Measurements from ENCODE around the gene REV1. TPM values are rescaled to one million over a fixed set of nuclear protein-coding genes. Genes with fewer than 3 reads are reported as not detected.
"Not testable (repeated sequence)": the region's sequence is repeated elsewhere in the genome, so short reads cannot be mapped to it uniquely, and the experiment has no call there.

REV1 gene
- total RNA-seq, 2 experiments from 2014 or later = 22.6 to 30.6 TPM

DNA sequence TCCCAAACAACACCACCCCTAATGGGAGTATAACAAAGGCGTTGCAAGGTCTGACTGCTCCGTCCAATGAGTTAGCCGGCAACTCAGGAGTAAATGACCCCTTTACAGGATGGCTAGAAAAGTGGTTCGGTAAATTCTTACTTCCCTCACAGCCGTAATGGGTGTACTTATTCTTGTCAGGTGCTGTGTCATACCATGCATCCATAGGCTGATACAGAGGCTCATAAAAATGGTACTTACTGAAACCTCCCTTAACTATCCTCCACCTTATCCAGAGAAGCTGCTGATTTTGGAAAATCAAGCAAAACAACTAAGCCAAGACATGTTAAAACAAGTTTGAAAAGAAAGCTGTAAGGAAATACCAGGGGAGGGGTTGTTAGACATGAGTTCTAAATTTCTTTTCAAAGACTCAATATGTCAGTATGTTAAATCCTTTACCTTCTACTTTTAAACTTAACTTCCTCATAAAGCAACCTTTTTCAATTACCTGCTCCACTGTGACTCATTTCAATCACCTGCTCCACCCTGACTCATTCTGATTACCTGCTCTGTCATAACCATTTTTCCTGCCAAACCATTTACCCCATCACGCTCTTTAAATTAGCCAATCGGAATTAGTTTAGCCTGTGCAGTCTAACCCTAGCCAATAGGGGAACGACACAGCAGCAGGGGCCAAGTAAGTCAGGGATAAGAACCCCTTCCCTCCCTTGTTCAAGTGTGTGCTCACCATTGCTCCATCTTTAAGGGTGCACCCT is 14.0 kb upstream of the REV1 start:
- CTCF ChIA-PET = interaction anchor here (0.7 to 1.5 kb wide), 2 partner anchors 14 to 466 kb away, joined by 3 to 4 read pairs; partner anchors contain the start of gene REV1
- DNase-seq = peak; percentile 45
- H3K4me1 Mint-ChIP-seq (ENCODE audit: low read depth) = peaks cover 18% of the 10 kb centered on the region
- H3K27me3 Mint-ChIP-seq; H3K36me3 Mint-ChIP-seq; intact Hi-C loops (cut with micrococcal nuclease); H3K4me3 Mint-ChIP-seq; POLR2A ChIA-PET; H3K9me3 Mint-ChIP-seq: not testable (repeated sequence)
- H3K27ac Mint-ChIP-seq = peak overlapping the region; percentile 4

DNA sequence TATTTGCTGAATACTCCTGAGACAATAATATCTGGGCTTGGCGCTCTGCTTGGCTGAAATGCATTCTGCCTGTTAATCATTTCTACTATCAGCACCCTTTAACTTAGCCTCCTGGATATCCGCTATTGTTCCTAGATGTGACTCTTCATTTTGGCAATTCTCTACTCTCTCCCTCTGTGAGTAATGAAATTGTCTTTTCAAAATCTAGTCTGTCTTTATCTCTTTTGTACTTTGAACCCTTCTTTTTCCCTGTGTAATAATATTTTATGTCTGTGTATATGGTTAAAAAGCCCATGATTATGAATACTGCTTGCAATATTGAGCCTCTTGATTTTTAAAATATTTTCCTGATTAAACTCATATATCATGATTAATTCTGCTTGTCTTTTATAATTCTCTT is 6.2 kb upstream of the REV1 start:
- Mint-ChIP-seq H3K27ac (no peak overlapping the region), H3K4me3 (no peak overlapping the region), H3K9me3 (no peaks in the 10 kb centered on the region), H3K27me3 (peaks cover 16% of the 10 kb centered on the region), H3K4me1 (ENCODE audit: low read depth) (peaks cover 7% of the 10 kb centered on the region), H3K36me3 (no peaks in the 10 kb centered on the region)
- POLR2A ChIA-PET = no interaction called here
- DNase-seq = no peak
- CTCF ChIA-PET = no interaction called here
- intact Hi-C loops (cut with micrococcal nuclease) = no loop called here

DNA sequence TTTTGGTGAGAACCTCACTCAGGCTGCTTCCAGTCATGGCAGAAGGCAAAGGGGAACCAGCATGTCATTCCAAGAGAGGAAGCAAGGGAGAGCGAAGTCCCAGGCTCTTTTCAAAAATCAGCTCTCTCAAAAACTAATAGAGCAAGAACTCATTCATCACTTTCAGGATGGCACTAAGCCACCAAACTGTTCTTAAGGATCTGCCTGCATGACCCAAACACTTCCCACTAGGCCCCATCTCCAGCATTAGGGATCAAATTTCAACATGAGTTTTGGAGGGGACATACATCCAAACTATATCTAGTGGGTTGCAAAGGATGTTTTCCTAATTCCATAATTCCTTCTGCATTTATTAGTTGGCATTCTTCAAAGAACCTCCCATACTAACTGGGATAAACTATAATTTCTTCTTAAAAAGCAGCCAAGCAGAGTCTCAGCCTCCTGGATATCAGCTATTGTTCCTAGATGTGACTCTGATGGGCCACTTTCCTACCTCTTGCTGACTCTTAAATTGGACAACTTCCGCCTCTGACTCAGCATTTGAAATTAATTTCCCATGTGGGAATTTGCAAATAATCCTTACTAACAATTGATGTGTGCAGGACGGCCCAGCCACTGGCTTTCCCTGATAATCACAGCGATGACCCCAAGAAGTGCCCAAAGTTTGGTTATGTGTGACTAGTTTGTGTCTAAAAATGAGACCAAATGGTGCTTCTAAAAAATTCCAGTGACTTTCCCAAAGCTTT is 5.5 kb upstream of the REV1 start:
- intact Hi-C loops (cut with micrococcal nuclease) = no loop called here
- Mint-ChIP-seq H3K36me3 (no peaks in the 10 kb centered on the region), H3K27ac (no peak overlapping the region), H3K9me3 (no peaks in the 10 kb centered on the region), H3K4me1 (ENCODE audit: low read depth) (peaks cover 10% of the 10 kb centered on the region), H3K27me3 (peaks cover 16% of the 10 kb centered on the region), H3K4me3 (no peak overlapping the region)
- DNase-seq = no peak
- ChIA-PET POLR2A (no interaction called here), CTCF (no interaction called here)

DNA sequence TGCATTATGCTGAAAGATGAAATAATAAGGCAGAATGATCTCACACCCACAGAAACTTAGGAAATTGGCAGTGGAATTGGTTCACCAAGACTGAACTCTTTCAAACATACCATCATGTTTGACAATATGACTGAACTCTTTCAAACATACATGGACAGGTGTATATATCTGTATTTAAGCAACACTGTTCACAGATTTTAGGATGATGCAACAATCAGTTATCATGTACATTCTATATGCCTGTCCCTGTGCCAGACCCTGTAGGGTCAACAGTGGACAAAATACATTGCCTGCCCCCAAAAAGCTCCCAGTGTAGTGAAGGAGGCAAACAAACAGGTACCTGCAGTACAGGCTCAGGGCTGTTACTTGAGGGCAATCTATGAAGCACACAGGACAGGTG is 2.9 kb upstream of the REV1 start:
- Mint-ChIP-seq H3K27me3 (peaks cover 4% of the 10 kb centered on the region), H3K9me3 (no peaks in the 10 kb centered on the region), H3K4me1 (ENCODE audit: low read depth) (peaks cover 18% of the 10 kb centered on the region), H3K27ac (no peak overlapping the region), H3K36me3 (peaks cover 4% of the 10 kb centered on the region), H3K4me3 (no peak overlapping the region)
- intact Hi-C loops (cut with micrococcal nuclease) = no loop called here
- CTCF ChIA-PET = no interaction called here
- DNase-seq = no peak
- POLR2A ChIA-PET = no interaction called here

DNA sequence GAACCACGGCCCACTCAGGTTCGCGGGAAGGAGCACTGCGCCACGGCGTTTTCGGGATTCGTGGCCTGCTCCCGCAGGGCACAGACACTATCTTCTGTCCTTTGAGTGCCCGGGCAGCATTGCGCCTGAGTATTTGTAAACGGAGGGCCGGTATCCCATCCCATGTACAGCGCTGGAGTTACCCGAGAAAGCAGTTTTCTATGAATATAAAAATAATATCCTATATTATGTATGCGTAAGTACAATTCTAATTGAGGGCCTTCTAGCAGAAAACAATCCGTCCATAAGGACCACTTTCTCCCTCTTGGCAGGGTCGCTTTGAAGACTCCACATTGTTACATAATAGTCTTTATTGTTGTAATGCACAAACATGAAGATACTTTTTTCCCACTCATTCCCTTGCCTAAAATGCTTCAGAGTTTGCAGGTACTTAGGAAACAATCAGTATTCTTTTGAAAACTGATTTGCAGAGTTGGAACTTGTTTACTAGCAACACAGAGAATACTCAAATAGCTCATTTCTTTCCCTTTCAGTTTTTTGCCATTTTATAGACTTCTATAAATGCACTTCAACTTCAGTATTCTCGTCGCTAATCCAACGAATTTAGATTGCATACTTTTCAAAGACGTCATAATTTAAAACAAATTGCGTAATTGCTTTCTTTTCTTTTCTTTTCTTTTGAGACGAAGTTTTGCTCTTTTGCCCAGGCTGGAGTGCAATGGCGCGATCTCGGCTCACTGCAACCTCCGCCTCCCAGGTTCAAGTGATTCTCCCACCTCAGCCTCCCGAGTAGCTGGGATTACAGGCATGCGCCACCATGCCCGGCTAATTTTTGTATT is 1.0 kb upstream of the REV1 start:
- DNase-seq = no peak
- Mint-ChIP-seq H3K9me3 (no peaks in the 10 kb centered on the region), H3K27me3 (no peaks in the 10 kb centered on the region), H3K4me3 (peak overlapping the region; percentile 88), H3K36me3 (peaks cover 4% of the 10 kb centered on the region), H3K27ac (peak overlapping the region; percentile 88), H3K4me1 (ENCODE audit: low read depth) (peaks cover 25% of the 10 kb centered on the region)
- POLR2A ChIA-PET = no interaction called here
- intact Hi-C loops (cut with micrococcal nuclease) = loop anchor here (1.0 kb wide), 5 partner anchors 155 to 406 kb away; partner anchors contain the start of genes C2orf15, MITD1, MRPL30 and TXNDC9
- CTCF ChIA-PET = interaction anchor here (1.0 to 1.7 kb wide), 7 partner anchors 12 to 916 kb away, joined by 3 to 18 read pairs (median 3); partner anchors contain the start of genes EIF5B and TXNDC9

DNA sequence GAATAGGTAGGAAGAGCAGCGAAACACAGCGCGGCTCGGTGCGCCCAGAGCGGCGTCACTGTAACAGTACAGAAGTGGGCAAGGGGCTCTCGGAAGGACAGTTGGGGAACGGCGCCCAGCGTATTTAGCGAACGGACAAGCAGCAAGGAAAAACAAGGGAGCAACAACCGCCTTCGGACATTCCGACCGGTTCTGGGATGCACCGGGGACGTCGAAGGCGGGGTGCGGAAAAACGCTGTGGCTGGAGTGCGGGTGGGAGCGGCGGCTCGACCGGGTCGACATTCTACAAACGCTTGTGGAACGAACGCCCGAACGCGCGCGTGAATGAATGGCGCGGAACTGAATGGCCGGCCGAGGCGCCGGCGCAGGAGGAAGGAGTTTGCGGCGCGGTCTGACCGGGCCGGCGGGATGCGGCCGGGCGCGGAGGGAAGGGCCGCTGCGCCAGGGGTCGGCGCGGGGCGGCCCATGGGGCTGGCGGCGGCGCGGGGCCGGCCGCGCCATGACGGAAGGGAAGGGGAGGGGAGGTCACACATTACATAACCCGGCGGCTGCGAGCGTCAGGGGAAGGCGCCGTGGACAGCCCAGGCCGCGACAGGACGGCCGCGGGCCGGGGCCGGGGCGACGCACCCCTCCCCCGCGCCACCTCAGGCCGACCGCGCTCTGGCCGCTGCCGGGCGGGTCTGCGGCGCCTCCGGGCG is 605 bp downstream of the REV1 start:
- intact Hi-C loops (cut with micrococcal nuclease) = loop anchor here (10.0 kb wide), 1 partner anchor 54 kb away; no protein-coding TSS in a partner anchor
- Mint-ChIP-seq H3K27me3 (no peaks in the 10 kb centered on the region), H3K36me3 (peaks cover 4% of the 10 kb centered on the region), H3K4me3 (peak overlapping the region; percentile 97), H3K27ac (peak overlapping the region; percentile 91), H3K4me1 (ENCODE audit: low read depth) (peaks cover 37% of the 10 kb centered on the region), H3K9me3 (no peaks in the 10 kb centered on the region)
- ChIA-PET CTCF (no interaction called here), POLR2A (no interaction called here)
- DNase-seq = peak; percentile 62

DNA sequence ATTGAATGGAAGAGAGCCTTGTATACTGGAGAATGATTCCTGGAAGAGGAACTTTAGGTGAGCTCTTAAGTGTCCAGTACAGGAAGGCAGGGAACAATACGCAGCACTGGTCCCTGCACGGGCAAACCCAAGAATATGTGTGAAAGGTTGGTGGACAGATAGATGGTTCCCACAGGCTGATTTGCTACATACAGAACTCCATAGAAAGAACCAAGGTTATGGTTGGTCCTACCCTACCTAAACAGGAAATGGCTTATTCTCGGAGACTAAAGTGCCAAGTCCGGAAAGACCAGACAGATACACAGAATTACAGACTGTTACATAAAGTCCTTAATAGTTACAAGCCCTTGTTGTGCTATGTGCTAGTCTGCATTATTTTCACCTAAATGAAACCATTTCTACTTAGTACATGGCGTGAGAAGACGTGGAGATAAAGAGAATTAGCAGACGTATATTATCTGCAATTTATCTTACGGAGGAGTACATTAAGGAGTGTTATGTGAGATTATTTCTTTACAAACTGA is 1.2 kb downstream of the REV1 start:
- Mint-ChIP-seq H3K4me3 (peak overlapping the region; percentile 97), H3K27ac (peak overlapping the region; percentile 91), H3K9me3 (no peaks in the 10 kb centered on the region), H3K4me1 (ENCODE audit: low read depth) (peaks cover 41% of the 10 kb centered on the region), H3K36me3 (peaks cover 4% of the 10 kb centered on the region), H3K27me3 (no peaks in the 10 kb centered on the region)
- intact Hi-C loops (cut with micrococcal nuclease) = loop anchor here (10.0 kb wide), 1 partner anchor 54 kb away; no protein-coding TSS in a partner anchor
- CTCF ChIA-PET = no interaction called here
- POLR2A ChIA-PET = interaction anchor here (0.6 kb wide), 1 partner anchor 152 kb away, joined by 4 read pairs; the partner anchor contains the start of gene TXNDC9
- no peak for DNase-seq

DNA sequence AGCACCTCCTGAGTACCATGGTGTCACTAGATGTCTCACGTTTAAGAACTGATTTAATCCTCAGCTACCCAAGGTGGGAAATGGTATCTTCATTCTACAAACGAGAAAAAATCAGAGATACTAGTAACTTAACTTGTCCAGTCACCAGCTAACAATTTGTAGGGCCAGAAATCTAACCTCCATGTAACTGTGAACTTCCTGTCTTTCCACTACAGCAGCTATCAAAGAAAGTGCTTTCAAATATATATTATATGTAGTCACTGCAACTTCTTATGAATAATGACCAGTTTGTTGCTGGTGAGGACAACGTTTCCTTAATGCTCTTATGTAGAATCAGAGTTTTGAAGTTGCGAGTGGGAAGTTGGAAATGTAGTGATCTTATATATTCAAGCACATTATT is 1.9 kb downstream of the REV1 start:
- no peaks in the 10 kb centered on the region for H3K9me3 Mint-ChIP-seq
- no peaks in the 10 kb centered on the region for H3K27me3 Mint-ChIP-seq
- peaks cover 41% of the 10 kb centered on the region for H3K4me1 Mint-ChIP-seq (ENCODE audit: low read depth)
- ChIA-PET POLR2A (interaction anchor here (0.6 kb wide), 1 partner anchor 151 kb away, joined by 4 read pairs; the partner anchor contains the start of gene TXNDC9), CTCF (no interaction called here)
- H3K36me3 Mint-ChIP-seq = peaks cover 4% of the 10 kb centered on the region
- intact Hi-C loops (cut with micrococcal nuclease) = loop anchor here (10.0 kb wide), 1 partner anchor 53 kb away; no protein-coding TSS in a partner anchor
- H3K27ac Mint-ChIP-seq = no peak overlapping the region
- DNase-seq = no peak
- peak overlapping the region; percentile 97 for H3K4me3 Mint-ChIP-seq

DNA sequence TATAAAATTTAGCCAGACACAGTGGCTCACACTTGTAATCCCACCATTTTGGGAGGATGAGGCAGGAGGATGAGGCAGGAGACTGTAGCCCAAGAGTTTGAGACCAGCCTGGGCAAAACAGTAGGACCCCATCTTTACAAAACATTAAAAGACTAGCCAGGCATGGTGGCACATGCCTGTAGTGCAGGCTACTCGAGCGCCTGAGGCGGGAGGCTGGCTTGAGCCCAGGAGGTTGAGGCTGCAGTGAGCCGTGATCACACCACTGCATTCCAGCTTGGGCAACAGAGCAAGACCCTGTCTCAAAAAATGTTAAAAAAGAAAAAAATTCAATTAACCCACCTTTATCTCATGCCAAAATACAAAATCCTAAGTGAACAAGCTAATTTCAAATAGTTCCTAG is 4.0 kb downstream of the REV1 start:
- CTCF ChIA-PET = no interaction called here
- Mint-ChIP-seq H3K27me3 (no peaks in the 10 kb centered on the region), H3K27ac (no peak overlapping the region), H3K4me3 (no peak overlapping the region), H3K9me3 (no peaks in the 10 kb centered on the region), H3K36me3 (peaks cover 6% of the 10 kb centered on the region), H3K4me1 (ENCODE audit: low read depth) (peaks cover 57% of the 10 kb centered on the region)
- intact Hi-C loops (cut with micrococcal nuclease) = loop anchor here (10.0 kb wide), 1 partner anchor 51 kb away; no protein-coding TSS in a partner anchor
- no peak for DNase-seq
- POLR2A ChIA-PET = no interaction called here

DNA sequence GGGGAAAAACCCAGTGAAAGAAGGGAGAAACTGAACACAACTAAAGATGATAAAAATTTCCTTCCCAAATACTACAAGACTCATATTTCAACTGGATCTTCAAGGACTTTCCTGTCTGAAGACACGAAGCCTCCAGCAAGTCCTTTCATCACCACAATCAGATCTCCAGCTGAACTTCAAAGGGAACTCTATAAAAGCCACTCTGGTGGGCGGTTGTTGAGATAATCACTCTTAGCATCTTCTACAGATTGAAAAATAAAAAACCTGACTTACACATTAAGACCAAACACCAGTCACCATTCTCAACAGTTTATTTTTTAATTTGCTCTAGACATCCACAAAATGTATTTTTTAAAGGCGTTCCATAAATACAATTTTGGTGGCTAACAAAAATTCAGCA is 4.4 kb downstream of the REV1 start:
- Mint-ChIP-seq H3K27ac (no peak overlapping the region), H3K4me1 (ENCODE audit: low read depth) (peaks cover 57% of the 10 kb centered on the region), H3K4me3 (no peak overlapping the region), H3K27me3 (no peaks in the 10 kb centered on the region), H3K36me3 (peaks cover 6% of the 10 kb centered on the region), H3K9me3 (no peaks in the 10 kb centered on the region)
- no peak for DNase-seq
- CTCF ChIA-PET = no interaction called here
- POLR2A ChIA-PET = no interaction called here
- intact Hi-C loops (cut with micrococcal nuclease) = loop anchor here (10.0 kb wide), 1 partner anchor 51 kb away; no protein-coding TSS in a partner anchor

DNA sequence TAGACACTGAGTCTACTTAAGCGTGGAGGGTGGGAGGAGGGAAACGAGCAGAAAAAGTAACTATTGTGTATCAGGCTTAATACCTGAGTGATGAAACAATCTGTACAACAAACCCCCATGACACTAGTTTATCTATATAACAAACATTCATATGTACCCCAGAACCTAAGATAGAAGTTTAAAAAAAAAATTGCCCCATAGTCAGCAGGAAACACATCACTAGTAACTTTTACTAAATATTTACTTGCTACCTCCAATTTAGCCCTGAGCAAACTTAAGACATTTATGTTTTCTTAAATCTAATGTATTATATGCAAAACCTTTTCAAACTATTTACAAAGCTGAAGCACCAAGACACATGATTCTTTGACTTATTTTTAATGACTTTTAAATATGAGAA is 5.6 kb downstream of the REV1 start:
- H3K4me3 Mint-ChIP-seq = no peak overlapping the region
- intact Hi-C loops (cut with micrococcal nuclease) = loop anchor here (10.0 kb wide), 1 partner anchor 49 kb away; no protein-coding TSS in a partner anchor
- ChIA-PET POLR2A (no interaction called here), CTCF (no interaction called here)
- H3K27me3 Mint-ChIP-seq = no peaks in the 10 kb centered on the region
- H3K36me3 Mint-ChIP-seq = peaks cover 6% of the 10 kb centered on the region
- no peak for DNase-seq
- peaks cover 62% of the 10 kb centered on the region for H3K4me1 Mint-ChIP-seq (ENCODE audit: low read depth)
- no peaks in the 10 kb centered on the region for H3K9me3 Mint-ChIP-seq
- H3K27ac Mint-ChIP-seq = no peak overlapping the region

All from activated CD4-positive, alpha-beta memory T cell treated with anti-CD3 and anti-CD28 coated beads for 36 hours (primary cell).